HG03095 (cell line): ENCODE measurements around the gene CD27.
A peak's percentile ranks its signal among the peaks of the same experiment; 100 is the strongest.

Experiments
- ATAC-seq: cut with Tn5 transposase; IDR thresholded peaks from one replicate; pipeline ENCODE4 v1.9.1; 2021; ENCODE audit warnings: moderate library complexity; ENCODE audit not compliant: unreplicated experiment

CD27 gene

DNA sequence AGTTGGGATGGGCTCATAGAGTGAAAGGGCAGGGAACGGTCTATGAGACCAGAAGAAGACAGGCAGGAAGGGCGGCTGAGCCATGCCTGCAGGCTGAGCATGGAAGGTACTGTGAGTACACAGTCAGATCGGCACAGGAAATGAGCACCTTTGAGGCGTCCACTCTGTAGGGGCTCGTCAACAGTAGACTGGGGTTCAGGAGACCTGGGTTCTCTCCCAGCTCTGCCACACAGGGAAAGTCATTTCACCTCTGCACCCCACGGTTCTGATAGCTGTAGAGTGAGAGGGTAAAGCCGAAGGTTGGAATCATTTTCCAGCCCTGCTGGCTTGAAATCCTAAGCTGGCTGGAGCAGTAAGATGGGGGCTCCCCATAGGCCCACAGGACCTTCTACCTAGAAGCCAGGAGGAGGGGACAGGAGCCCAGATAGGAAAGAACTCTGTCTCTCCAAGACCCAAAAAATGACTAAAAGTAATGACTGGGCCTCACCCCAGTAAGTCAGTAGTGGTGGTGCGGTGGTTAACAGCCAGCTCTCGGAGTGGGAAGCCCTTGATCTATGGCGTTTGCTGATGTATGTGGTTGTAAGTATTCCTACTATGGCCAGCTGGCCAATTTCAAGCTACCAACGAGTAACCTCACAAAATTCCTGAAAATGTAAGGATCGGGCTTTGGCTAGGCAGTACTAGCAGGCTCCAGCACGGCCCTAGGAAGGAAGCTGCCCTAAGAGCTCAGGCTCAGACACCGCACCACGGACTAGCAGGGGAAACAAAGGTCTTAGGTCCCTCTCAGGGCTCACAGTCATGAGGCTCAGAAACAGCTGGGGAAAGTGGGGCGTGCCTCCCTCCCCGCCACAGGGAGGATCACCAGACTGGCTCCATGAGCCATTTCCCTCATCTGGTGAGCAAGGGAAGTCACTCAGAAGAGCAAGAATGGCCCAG lies 10.3 kb upstream of the CD27 start:
- ATAC-seq = no peak

DNA sequence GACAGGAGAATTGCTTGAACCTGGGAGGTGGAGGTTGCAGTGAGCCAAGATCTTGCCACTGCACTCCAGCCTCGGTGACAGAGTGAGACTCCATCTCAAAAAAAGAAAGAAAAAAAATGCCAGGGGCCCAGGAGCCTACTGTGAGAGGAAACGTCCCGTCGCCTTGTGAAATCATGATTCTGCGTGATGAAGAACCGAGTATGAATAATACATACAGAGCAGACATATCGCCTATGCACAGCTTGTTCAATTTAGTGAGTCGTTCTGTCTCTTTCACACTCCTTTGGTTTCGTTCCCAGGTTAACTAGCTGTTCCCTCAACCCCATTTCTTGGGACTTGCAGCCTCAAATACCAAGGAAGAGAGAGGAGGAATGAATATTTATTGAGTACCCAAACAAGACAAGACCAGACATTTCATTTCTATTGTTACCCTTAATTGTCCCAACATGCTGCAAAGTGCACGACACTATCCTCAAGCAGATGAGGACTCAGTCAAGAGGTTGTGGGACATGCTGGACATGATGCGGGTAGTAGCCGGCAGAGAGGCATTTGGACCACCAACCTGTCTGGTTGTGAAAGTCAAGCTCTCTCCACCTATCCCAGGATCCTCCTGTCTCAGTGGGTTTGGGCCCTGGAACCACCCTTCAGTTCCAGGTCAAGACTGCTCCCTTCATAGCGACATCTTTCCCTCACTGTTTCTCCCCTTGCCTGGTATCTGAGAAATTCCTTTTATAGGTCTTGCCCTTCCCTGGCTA lies 8.6 kb upstream of the CD27 start:
- no peak for ATAC-seq

DNA sequence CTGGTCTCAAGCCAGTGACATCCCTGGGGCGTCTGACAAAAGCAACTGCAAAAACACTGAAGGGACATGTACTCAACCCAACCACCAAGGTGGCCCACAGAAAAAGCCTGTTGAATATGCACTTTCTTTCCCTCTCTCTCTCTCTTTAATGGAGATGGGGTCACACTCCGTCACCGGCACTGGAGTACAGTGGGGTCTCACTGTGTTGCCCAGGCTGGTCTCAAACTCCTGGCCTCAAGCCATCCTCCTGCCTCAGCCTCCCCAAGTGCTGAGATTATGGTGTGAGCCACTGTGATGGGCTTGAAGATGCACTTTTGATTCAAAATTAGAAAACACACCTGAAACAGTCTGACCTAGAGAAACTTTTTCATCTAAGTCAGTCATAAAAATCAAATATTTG lies 7.2 kb upstream of the CD27 start:
- no peak for ATAC-seq

DNA sequence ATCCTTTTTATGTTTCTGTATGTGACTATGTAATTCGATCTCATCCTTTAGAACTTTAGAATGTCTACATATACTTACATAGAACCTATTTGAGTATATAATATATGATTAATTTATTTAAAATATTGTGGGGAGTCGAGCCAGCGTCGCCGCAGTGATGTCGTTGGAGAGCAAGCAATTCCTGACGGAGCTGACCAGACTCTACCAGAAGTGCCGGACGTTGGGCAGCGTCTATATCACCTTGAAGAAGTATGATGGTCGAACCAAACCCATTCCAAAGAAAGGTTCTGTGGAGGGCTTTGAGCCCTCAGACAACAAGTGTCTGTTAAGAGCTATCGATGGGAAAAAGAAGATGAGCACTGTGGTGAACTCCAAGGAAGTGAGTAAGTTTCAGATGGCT lies 6.4 kb upstream of the CD27 start:
- no peak for ATAC-seq

DNA sequence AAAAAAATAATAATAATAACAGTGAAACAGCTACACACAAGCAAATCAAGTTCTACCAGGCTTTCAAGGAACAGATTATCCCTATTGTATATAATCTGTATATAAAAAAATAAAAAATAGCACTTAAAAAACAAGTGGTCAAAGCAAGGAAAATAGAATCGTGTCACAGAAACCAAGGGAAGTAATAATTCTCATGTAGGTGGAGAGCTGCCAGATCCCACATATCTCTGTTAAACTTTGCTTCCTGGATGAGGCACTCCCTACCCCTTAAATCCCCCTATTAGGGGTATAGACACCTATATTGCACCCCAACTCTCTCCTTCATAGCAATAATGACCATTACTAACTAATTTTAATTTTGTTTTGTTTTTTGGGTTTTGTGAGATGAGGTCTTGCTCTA lies 4.4 kb upstream of the CD27 start:
- ATAC-seq = no peak

DNA sequence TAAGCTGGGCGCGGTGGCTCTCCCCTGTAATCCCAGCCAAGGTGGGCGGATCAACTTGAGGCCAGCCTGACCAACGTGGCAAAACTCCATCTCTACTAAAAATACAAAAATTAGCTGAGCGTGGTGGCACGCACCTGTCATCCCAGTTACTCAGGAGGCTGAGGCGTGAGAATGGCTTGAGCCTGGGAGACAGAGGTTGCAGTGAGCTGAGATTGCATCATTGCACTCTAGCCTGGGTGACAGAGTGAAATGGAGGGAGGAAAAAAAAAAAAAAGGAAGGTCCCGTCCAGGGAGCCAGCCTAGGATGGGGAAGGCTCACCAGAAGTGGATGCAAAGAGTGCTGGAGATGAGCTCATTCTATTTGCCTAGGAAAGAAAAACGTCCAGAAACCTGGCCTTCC lies 1.9 kb upstream of the CD27 start:
- no peak for ATAC-seq

DNA sequence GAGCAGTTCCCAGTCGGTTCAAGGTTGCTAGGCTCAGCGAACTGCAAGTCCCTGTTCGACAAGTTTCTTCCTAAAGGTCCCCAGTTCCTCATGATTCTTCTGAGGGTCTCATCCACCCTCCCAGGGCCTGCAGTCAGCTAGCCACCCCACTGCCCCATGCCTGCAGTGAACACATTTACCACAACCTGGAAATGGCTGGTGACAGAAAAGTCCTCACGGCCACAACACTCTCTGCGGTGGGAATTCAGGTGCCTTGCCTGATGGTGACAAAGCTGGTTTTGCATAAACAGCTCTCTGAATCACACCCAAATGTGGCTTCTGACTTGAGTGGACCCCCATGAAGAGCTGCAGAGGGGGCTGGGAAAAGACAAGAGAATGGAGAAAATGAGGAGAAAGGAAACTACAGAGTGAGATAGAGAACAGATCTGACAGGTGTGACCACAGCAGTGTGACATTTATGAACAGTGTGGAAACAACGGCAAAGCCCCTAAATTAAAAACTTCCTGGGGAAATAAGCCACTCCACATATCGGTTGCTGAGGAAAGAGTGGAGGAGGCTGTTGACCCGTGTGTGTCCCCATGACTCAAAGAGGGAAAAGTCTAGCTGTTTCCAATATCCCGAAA lies 1.3 kb upstream of the CD27 start:
- no peak for ATAC-seq

DNA sequence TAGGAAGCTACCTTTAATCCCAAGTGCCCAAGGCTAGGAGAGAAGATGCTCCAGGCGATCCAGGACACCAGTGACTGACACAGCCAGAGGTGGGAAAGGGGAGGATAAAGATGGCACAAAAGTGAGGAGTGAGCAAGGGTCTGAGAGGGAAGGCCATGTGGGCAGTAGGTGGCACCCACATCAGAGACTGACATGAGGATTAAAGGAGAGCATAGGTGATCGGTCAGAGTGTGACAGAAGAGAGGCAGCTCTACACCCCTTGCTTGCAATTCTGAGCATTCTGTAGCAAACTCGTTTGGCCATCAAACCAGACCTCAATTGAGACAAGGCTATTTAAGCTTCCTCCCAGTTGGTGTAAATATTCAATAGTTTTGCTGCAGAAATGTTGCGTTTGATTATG lies 724 bp upstream of the CD27 start:
- ATAC-seq = no peak

DNA sequence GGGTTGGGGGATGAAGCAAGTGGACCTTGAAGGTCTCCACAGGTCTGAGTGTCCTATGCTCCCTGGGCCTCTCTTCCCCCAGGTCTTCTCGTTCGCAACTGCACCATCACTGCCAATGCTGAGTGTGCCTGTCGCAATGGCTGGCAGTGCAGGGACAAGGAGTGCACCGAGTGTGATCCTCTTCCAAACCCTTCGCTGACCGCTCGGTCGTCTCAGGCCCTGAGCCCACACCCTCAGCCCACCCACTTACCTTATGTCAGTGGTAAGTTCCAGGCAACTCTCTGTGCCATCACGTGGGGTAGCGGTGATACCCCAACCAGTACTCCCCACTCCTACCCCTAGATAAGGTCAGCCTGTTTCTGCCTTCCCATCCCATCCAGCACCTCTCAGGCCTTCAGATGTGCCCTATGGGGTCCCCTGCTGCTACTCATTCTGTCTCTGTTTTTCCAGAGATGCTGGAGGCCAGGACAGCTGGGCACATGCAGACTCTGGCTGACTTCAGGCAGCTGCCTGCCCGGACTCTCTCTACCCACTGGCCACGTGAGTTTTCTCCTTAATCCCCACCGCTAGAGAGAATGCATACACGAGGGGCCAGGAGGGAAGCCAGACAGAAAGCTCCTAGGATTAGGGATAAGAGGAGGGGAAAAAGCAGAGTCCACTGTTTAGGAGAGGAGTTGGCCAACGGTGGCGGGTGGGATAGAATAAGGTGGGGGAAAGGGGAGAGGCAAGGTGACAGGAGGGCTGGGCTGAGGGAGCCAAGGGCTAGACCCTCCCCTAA lies 5.5 kb downstream of the CD27 start:
- ATAC-seq = no peak

DNA sequence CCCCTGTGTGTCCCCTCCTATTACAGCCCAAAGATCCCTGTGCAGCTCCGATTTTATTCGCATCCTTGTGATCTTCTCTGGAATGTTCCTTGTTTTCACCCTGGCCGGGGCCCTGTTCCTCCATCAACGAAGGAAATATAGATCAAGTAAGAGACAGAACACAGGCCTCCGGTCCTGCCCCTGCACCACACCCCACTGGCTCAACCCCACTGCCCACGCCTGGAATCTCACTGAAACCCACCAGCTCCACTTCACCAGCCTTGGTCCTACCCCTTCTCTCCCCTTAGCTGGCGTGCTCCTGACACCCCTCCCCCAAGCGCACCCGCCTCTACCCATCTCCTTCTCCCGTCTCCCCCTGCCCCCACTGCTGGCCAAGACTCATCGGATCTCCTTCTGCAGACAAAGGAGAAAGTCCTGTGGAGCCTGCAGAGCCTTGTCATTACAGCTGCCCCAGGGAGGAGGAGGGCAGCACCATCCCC lies 6.2 kb downstream of the CD27 start:
- no peak for ATAC-seq

DNA sequence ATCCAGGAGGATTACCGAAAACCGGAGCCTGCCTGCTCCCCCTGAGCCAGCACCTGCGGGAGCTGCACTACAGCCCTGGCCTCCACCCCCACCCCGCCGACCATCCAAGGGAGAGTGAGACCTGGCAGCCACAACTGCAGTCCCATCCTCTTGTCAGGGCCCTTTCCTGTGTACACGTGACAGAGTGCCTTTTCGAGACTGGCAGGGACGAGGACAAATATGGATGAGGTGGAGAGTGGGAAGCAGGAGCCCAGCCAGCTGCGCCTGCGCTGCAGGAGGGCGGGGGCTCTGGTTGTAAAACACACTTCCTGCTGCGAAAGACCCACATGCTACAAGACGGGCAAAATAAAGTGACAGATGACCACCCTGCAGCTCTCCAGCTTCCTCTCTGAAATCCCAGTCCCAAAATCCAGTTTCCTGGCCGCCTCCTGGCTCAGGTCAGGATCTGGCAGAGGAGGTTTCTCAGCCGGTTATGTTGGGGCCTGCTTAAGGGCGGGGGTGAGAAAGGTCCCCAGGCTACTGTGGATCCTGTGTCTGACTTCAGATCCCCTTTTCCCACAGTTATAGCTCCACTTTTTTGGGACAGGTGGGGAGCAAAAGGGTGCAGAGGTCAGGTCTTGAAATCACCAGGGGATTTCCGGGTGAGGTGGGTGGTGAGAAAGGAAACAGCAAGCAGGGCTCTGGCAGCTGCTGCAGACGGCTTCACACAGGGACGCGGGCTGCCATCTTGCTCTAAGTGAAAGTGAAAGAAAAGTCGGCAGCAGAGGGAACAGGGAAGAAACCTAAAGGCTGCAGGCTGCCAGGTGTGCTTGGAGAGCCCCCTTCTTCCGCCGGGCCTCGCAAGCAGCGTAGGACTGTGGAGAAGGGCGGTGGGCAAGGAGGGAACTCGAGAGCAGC lies 6.8 kb downstream of the CD27 start, which contains the start of gene TAPBPL:
Gene TAPBPL (plus strand): TSS at position 695 of the 897 bp plus-strand sequence. CDS start 207 bp downstream, outside the sequence.
- ATAC-seq = peak; percentile 61

DNA sequence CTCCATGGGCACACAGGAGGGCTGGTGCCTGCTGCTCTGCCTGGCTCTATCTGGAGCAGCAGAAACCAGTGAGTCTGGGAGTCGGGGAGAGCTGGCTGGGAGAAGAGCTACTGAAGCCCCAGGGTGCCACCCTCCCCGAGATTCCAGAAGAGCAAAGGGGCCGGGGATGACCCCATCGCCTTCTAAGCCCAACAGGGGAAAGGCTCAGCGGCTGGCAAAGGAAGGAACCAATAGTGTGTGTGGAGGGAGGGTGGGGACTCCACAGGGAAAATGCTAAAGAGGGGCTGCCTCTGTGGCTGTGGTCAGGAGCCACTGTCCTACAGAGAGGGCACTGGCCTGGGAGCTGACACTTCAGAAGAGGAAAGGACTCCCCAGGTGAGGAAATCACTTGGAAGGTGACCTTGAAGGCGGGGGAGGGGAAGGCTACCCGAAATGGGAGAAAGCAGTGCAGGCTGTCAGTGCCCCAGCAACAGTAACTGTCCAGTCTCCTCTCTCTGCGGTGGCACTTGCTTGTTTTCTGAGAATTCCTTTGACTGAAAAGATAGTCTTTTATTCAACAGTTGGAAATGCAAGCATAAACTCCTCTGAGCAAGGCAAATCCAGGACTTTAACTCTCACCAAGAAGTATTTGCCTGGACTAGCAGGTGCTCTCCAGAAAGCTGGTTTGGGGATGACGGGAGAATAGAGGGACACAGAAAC lies 7.6 kb downstream of the CD27 start:
- no peak for ATAC-seq

DNA sequence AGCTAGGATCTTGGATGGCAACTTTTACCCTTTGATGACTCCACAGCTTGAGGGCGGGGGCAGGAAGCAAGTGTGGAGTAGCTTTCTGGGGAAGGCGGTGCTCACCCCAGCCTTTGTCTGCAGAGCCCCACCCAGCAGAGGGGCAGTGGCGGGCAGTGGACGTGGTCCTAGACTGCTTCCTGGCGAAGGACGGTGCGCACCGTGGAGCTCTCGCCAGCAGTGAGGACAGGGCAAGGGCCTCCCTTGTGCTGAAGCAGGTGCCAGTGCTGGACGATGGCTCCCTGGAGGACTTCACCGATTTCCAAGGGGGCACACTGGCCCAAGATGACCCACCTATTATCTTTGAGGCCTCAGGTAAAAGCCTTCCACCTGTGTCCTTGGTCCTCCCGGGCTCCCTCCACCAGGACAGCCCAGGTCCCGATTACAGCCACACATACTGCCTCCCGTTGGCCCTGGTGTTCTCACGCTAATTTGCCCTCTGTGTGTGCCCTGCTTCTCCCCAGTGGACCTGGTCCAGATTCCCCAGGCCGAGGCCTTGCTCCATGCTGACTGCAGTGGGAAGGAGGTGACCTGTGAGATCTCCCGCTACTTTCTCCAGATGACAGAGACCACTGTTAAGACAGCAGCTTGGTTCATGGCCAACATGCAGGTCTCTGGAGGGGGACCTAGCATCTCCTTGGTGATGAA lies 8.3 kb downstream of the CD27 start:
- ATAC-seq = no peak

DNA sequence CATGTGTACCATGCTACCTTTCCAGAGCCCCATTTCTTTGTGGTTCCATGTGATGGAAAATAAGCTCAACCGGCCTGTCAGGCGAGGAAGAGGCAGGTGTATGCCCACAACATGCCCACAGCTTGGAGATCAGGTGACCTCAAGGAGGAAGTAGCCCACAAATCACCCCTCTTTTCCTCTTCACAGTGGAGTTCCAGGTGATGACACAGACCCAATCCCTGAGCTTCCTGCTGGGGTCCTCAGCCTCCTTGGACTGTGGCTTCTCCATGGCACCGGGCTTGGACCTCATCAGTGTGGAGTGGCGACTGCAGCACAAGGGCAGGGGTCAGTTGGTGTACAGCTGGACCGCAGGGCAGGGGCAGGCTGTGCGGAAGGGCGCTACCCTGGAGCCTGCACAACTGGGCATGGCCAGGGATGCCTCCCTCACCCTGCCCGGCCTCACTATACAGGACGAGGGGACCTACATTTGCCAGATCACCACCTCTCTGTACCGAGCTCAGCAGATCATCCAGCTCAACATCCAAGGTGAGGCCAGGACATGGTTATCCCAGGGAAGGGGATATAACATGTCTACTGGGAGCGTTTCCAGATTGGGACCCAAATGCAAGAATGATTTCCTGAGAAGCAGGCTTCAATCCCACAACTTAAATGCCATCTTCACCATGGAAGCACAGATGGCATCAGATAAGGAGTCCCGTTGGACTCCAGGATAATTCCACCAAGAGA lies 12.6 kb downstream of the CD27 start:
- ATAC-seq = no peak

DNA sequence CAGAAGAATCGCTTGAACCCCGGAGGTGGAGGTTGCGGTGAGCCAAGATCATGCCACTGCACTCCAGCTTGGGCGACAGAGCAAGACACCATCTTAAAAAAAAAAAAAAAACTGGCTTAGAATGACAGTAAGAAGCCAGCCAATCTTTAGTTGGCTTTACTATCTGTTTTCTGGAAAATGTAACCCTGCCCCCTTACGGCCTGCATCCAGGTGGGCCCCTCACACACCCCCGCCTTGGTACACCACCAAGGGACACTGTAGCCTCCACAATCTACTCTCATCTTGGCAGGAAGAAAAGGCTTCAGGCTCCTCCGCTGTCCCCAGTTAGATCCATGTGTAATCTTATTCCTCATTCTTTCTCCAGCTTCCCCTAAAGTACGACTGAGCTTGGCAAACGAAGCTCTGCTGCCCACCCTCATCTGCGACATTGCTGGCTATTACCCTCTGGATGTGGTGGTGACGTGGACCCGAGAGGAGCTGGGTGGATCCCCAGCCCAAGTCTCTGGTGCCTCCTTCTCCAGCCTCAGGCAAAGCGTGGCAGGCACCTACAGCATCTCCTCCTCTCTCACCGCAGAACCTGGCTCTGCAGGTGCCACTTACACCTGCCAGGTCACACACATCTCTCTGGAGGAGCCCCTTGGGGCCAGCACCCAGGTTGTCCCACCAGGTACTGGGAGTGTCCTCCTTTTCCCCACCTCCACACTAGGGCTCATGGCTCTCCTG lies 13.7 kb downstream of the CD27 start:
- no peak for ATAC-seq

DNA sequence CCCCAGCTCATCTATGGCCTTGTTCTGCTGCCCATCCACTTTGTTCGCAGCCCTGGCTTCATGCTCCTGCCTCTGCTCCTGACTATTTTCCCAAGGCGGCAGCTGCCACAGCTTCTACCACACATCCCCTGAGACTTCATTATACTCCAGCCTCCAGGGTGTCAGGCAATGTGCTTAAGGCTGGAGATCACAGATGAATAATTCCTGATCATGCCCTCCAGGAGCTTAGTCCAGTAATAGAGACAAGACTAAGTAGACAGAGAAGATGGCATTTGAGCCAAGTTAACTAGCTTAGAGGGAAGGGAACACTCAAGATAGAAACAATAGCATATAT lies 14.2 kb downstream of the CD27 start:
- no peak for ATAC-seq

DNA sequence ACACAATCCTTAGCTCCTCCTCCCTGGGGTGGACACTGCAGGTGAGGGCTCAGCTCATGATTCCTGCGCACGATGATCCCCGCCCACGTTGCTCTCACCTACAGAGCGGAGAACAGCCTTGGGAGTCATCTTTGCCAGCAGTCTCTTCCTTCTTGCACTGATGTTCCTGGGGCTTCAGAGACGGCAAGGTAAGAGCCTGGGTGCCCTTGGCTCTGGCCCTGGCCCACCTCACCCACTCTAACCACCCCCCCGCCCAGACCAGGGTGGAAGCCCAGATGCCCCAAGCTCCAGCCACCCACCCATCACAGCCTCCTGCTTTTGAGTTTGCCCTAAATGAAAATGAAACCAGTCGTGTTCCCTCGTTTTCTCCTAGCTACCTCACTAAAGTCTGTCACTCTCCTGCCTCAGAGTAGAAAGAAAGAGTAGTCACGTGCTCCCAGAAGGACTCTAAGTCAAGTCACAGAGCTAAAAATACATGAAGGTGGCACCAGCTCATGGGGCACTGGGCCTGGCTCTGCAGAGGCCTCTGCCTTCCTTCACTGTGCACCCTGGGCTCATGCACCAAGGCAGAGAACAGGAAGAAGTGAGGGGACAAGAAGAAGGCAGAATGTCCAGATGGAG lies 16.1 kb downstream of the CD27 start:
- no peak for ATAC-seq
